Kidney epithelial cell (primary cell): ENCODE results near the gene MPV17L2. TPM values are rescaled to one million over a fixed set of nuclear protein-coding genes. Genes with fewer than 3 reads are reported as not detected.

Experiments used
- DNase-seq: peaks from one replicate; pipeline ENCODE4 v3.0.0-alpha.2; 2010; ENCODE audit warnings: low read depth
- H3K27me3 ChIP-seq: 2 replicates; pipeline ENCODE4 v1.6.0; 2011; ENCODE audit warnings: low read length; ENCODE audit not compliant: control insufficient read depth, insufficient read depth
- H3K36me3 ChIP-seq: 2 replicates; pipeline ENCODE4 v1.5.1; 2011; ENCODE audit warnings: low read length; ENCODE audit not compliant: control insufficient read depth, insufficient read depth
- H3K4me3 ChIP-seq: 2 replicates; pipeline ENCODE4 v1.5.1; 2011; ENCODE audit warnings: low read depth, mild to moderate bottlenecking, control low read depth, low read length
- CTCF ChIP-seq: IDR thresholded peaks from 2 replicates; pipeline ENCODE4 v1.5.1; 2011; ENCODE audit warnings: mild to moderate bottlenecking, moderate library complexity, low read length, control low read depth, inconsistent platforms; ENCODE audit not compliant: insufficient read depth, poor library complexity, severe bottlenecking
- total RNA-seq: library from RNA; depleted of rRNA; stranded (reverse); fragments of >200 nt; gene quantifications from 2 replicates; pipeline ENCODE4 v1.2.3, GENCODE V29; 2015

The MPV17L2 gene
- total RNA-seq, 1 donor from 2014 or later = 70.6 TPM

GRCh38 chr19:18224525-18225354 lies 31.7 kb downstream of the MPV17L2 start:
- no peaks in the 10 kb centered on the region for H3K36me3 ChIP-seq
- H3K4me3 ChIP-seq = peak overlapping the region; percentile 39
- peaks cover 52% of the 10 kb centered on the region for H3K27me3 ChIP-seq
- peak; percentile 79 for DNase-seq
- TF ChIP-seq CTCF = no peak

GRCh38 chr19:18225355-18225701 lies 32.3 kb downstream of the MPV17L2 start:
- Histone ChIP-seq H3K27me3 (peaks cover 50% of the 10 kb centered on the region), H3K36me3 (no peaks in the 10 kb centered on the region), H3K4me3 (no peak overlapping the region)
- TF ChIP-seq CTCF = no peak
- DNase-seq = no peak

- no peak within 1 kb of the TSS for H3K4me3 ChIP-seq
- H3K36me3 ChIP-seq = no peaks in the 10 kb centered on the region
- no peak for TF ChIP-seq CTCF
- no peak for DNase-seq
- H3K27me3 ChIP-seq = peaks cover 52% of the 10 kb centered on the region
These were observed 32.9 kb downstream of the MPV17L2 start, which contains the start of gene PDE4C for GRCh38 chr19:18225702-18226468. Gene PDE4C, minus strand, starts transcription at chr19:18226438. Its CDS starts 23 bp downstream, at chr19:18226415.

- peaks cover 58% of the 10 kb centered on the region for H3K27me3 ChIP-seq
- DNase-seq = no peak
- TF ChIP-seq CTCF = no peak
- no peaks in the 10 kb centered on the region for H3K36me3 ChIP-seq
- no peak overlapping the region for H3K4me3 ChIP-seq
These were observed 34.1 kb downstream of the MPV17L2 start for GRCh38 chr19:18226956-18227780.

GRCh38 chr19:18227781-18228271 lies 34.8 kb downstream of the MPV17L2 start:
- no peak overlapping the region for H3K4me3 ChIP-seq
- H3K27me3 ChIP-seq = peaks cover 64% of the 10 kb centered on the region
- H3K36me3 ChIP-seq = no peaks in the 10 kb centered on the region
- DNase-seq = no peak
- no peak for TF ChIP-seq CTCF
